ENCODE measurements around the gene PDGFRB.

Gene PDGFRB

GRCh38 chr5:150116667-150117400 lies 38.8 kb downstream of the PDGFRB start:
- DNase-seq: no peak

- peak in 7 of 51 donors; percentile 14 to 37 (median 27) for DNase-seq
Observed at GRCh38 chr5:150114773-150115408, 40.8 kb downstream of the PDGFRB start.

GRCh38 chr5:150114102-150114641 lies 41.5 kb downstream of the PDGFRB start:
- DNase-seq: no peak

GRCh38 chr5:150113047-150113744 lies 42.4 kb downstream of the PDGFRB start:
- DNase-seq: no peak

GRCh38 chr5:150112201-150113046 lies 43.2 kb downstream of the PDGFRB start:
- DNase-seq: peak in 3 of 51 donors; percentile 10 to 24 (median 15)

GRCh38 chr5:150111122-150111521 lies 44.5 kb downstream of the PDGFRB start:
- no peak for DNase-seq

- DNase-seq: no peak
Observed at GRCh38 chr5:150109921-150110320, 45.7 kb downstream of the PDGFRB start.

GRCh38 chr5:150108711-150109514 lies 46.7 kb downstream of the PDGFRB start:
- no peak for DNase-seq

- DNase-seq: no peak
Observed at GRCh38 chr5:150107909-150108447, 47.7 kb downstream of the PDGFRB start.

GRCh38 chr5:150106674-150107426 lies 48.8 kb downstream of the PDGFRB start:
- DNase-seq: no peak

GRCh38 chr5:150105928-150106615 lies 49.6 kb downstream of the PDGFRB start:
- no peak for DNase-seq

- no peak for DNase-seq
Observed at GRCh38 chr5:150104550-150104870, 51.1 kb downstream of the PDGFRB start.

- DNase-seq: no peak
Observed at GRCh38 chr5:150103678-150104549, 51.7 kb downstream of the PDGFRB start.

GRCh38 chr5:150101023-150101422 lies 54.6 kb downstream of the PDGFRB start:
- no peak for DNase-seq

GRCh38 chr5:150097152-150097551 lies 58.5 kb downstream of the PDGFRB start:
- DNase-seq: no peak

- no peak for DNase-seq
Observed at GRCh38 chr5:150092159-150092787, 63.4 kb downstream of the PDGFRB start.
